ENCODE results near the gene GOLM1.
"Not testable (repeated sequence)": the region's sequence is repeated elsewhere in the genome, so short reads cannot be mapped to it uniquely, and the experiment has no call there.

GOLM1 gene

GRCh38 chr9:86098824-86099700 lies at the start of gene GOLM1:
Gene GOLM1 (minus strand): TSS chr9:86099558. CDS start chr9:86079320, 20,238 bp downstream.
- peak within 1 kb of the TSS; percentile 76 for H3K27ac Mint-ChIP-seq
- peaks cover 60% of the 10 kb centered on the region for H3K27me3 Mint-ChIP-seq (ENCODE audit: low read depth)
- H3K4me3 Mint-ChIP-seq, result peak within 1 kb of the TSS; percentile 93
- peaks cover 8% of the 10 kb centered on the region for H3K4me1 Mint-ChIP-seq (ENCODE audit: low read depth)
- H3K36me3 Mint-ChIP-seq (ENCODE audit: low read depth), result no peaks in the 10 kb centered on the region
- H3K9me3 Mint-ChIP-seq, result no peaks in the 10 kb centered on the region

GRCh38 chr9:86146671-86147070 lies 47.3 kb upstream of the GOLM1 start:
- peaks cover 21% of the 10 kb centered on the region for H3K9me3 Mint-ChIP-seq
- not testable (repeated sequence) for H3K36me3 Mint-ChIP-seq (ENCODE audit: low read depth); H3K4me1 Mint-ChIP-seq (ENCODE audit: low read depth); H3K27ac Mint-ChIP-seq; H3K4me3 Mint-ChIP-seq; H3K27me3 Mint-ChIP-seq (ENCODE audit: low read depth)

GRCh38 chr9:86145960-86146359 lies 46.6 kb upstream of the GOLM1 start:
- not testable (repeated sequence) for H3K4me1 Mint-ChIP-seq (ENCODE audit: low read depth); H3K27me3 Mint-ChIP-seq (ENCODE audit: low read depth); H3K36me3 Mint-ChIP-seq (ENCODE audit: low read depth); H3K4me3 Mint-ChIP-seq; H3K27ac Mint-ChIP-seq
- H3K9me3 Mint-ChIP-seq, result peaks cover 21% of the 10 kb centered on the region

GRCh38 chr9:86142973-86143372 lies 43.6 kb upstream of the GOLM1 start:
- no peaks in the 10 kb centered on the region for H3K4me1 Mint-ChIP-seq (ENCODE audit: low read depth)
- no peak overlapping the region for H3K27ac Mint-ChIP-seq
- peaks cover 21% of the 10 kb centered on the region for H3K9me3 Mint-ChIP-seq
- H3K36me3 Mint-ChIP-seq (ENCODE audit: low read depth), result no peaks in the 10 kb centered on the region
- H3K4me3 Mint-ChIP-seq, result no peak overlapping the region
- peaks cover 5% of the 10 kb centered on the region for H3K27me3 Mint-ChIP-seq (ENCODE audit: low read depth)

- Mint-ChIP-seq H3K4me1 (ENCODE audit: low read depth) (no peaks in the 10 kb centered on the region), H3K36me3 (ENCODE audit: low read depth) (no peaks in the 10 kb centered on the region), H3K4me3 (no peak overlapping the region)
Measured at GRCh38 chr9:86141843-86142242, 42.5 kb upstream of the GOLM1 start.

GRCh38 chr9:86135371-86135770 lies 36.0 kb upstream of the GOLM1 start:
- H3K27ac Mint-ChIP-seq, result no peak overlapping the region
- peaks cover 5% of the 10 kb centered on the region for H3K9me3 Mint-ChIP-seq
- no peaks in the 10 kb centered on the region for H3K4me1 Mint-ChIP-seq (ENCODE audit: low read depth)
- H3K4me3 Mint-ChIP-seq, result no peak overlapping the region
- H3K27me3 Mint-ChIP-seq (ENCODE audit: low read depth), result no peaks in the 10 kb centered on the region
- H3K36me3 Mint-ChIP-seq (ENCODE audit: low read depth), result no peaks in the 10 kb centered on the region

More at GRCh38 chr9:86141843-86142242, 42.5 kb upstream of the GOLM1 start:
- H3K9me3 Mint-ChIP-seq, result peaks cover 15% of the 10 kb centered on the region
- H3K27ac Mint-ChIP-seq, result no peak overlapping the region
- peaks cover 5% of the 10 kb centered on the region for H3K27me3 Mint-ChIP-seq (ENCODE audit: low read depth)

- Mint-ChIP-seq H3K9me3 (peaks cover 8% of the 10 kb centered on the region), H3K27me3 (ENCODE audit: low read depth) (no peaks in the 10 kb centered on the region), H3K4me1 (ENCODE audit: low read depth) (no peaks in the 10 kb centered on the region), H3K36me3 (ENCODE audit: low read depth) (no peaks in the 10 kb centered on the region), H3K27ac (no peak overlapping the region), H3K4me3 (no peak overlapping the region)
Measured at GRCh38 chr9:86134361-86134760, 35.0 kb upstream of the GOLM1 start.

GRCh38 chr9:86128235-86128822 lies 29.0 kb upstream of the GOLM1 start:
- H3K27ac Mint-ChIP-seq, result no peak overlapping the region
- H3K4me3 Mint-ChIP-seq, result no peak overlapping the region
- no peaks in the 10 kb centered on the region for H3K36me3 Mint-ChIP-seq (ENCODE audit: low read depth)
- no peaks in the 10 kb centered on the region for H3K4me1 Mint-ChIP-seq (ENCODE audit: low read depth)
- peaks cover 8% of the 10 kb centered on the region for H3K9me3 Mint-ChIP-seq
- no peaks in the 10 kb centered on the region for H3K27me3 Mint-ChIP-seq (ENCODE audit: low read depth)

- no peaks in the 10 kb centered on the region for H3K27me3 Mint-ChIP-seq (ENCODE audit: low read depth)
- no peak overlapping the region for H3K4me3 Mint-ChIP-seq
- H3K36me3 Mint-ChIP-seq (ENCODE audit: low read depth), result no peaks in the 10 kb centered on the region
- H3K4me1 Mint-ChIP-seq (ENCODE audit: low read depth), result no peaks in the 10 kb centered on the region
- H3K9me3 Mint-ChIP-seq, result peaks cover 7% of the 10 kb centered on the region
- no peak overlapping the region for H3K27ac Mint-ChIP-seq
Measured at GRCh38 chr9:86126998-86127972, 27.9 kb upstream of the GOLM1 start.

GRCh38 chr9:86122311-86122710 lies 23.0 kb upstream of the GOLM1 start:
- no peak overlapping the region for H3K4me3 Mint-ChIP-seq
- no peaks in the 10 kb centered on the region for H3K4me1 Mint-ChIP-seq (ENCODE audit: low read depth)
- no peaks in the 10 kb centered on the region for H3K9me3 Mint-ChIP-seq
- no peaks in the 10 kb centered on the region for H3K27me3 Mint-ChIP-seq (ENCODE audit: low read depth)
- H3K27ac Mint-ChIP-seq, result no peak overlapping the region
- H3K36me3 Mint-ChIP-seq (ENCODE audit: low read depth), result no peaks in the 10 kb centered on the region

- H3K36me3 Mint-ChIP-seq (ENCODE audit: low read depth), result no peaks in the 10 kb centered on the region
- no peaks in the 10 kb centered on the region for H3K9me3 Mint-ChIP-seq
- no peak overlapping the region for H3K27ac Mint-ChIP-seq
- H3K4me1 Mint-ChIP-seq (ENCODE audit: low read depth), result no peaks in the 10 kb centered on the region
- no peaks in the 10 kb centered on the region for H3K27me3 Mint-ChIP-seq (ENCODE audit: low read depth)
- no peak overlapping the region for H3K4me3 Mint-ChIP-seq
Measured at GRCh38 chr9:86119457-86119856, 20.1 kb upstream of the GOLM1 start.

GRCh38 chr9:86116425-86116824 lies 17.1 kb upstream of the GOLM1 start:
- Mint-ChIP-seq H3K27ac (no peak overlapping the region), H3K36me3 (ENCODE audit: low read depth) (no peaks in the 10 kb centered on the region), H3K27me3 (ENCODE audit: low read depth) (peaks cover 6% of the 10 kb centered on the region), H3K4me1 (ENCODE audit: low read depth) (no peaks in the 10 kb centered on the region), H3K9me3 (no peaks in the 10 kb centered on the region), H3K4me3 (no peak overlapping the region)

- Mint-ChIP-seq H3K27me3 (ENCODE audit: low read depth) (peaks cover 6% of the 10 kb centered on the region), H3K4me1 (ENCODE audit: low read depth) (no peaks in the 10 kb centered on the region)
Measured at GRCh38 chr9:86115886-86116285, 16.5 kb upstream of the GOLM1 start.

GRCh38 chr9:86112057-86112456 lies 12.7 kb upstream of the GOLM1 start:
- Mint-ChIP-seq H3K36me3 (ENCODE audit: low read depth) (no peaks in the 10 kb centered on the region), H3K9me3 (no peaks in the 10 kb centered on the region), H3K4me3 (no peak overlapping the region), H3K27me3 (ENCODE audit: low read depth) (peaks cover 6% of the 10 kb centered on the region), H3K27ac (no peak overlapping the region), H3K4me1 (ENCODE audit: low read depth) (peaks cover under 1% of the 10 kb centered on the region)

More at GRCh38 chr9:86115886-86116285, 16.5 kb upstream of the GOLM1 start:
- Mint-ChIP-seq H3K9me3 (no peaks in the 10 kb centered on the region), H3K4me3 (no peak overlapping the region), H3K36me3 (ENCODE audit: low read depth) (no peaks in the 10 kb centered on the region), H3K27ac (no peak overlapping the region)

Measured in T-helper 1 cell treated with Interleukin-12 subunit alpha and Interleukin-12 subunit beta and Interleukin-4 antibody, amounts not matched to agents 30 μg/mL and 1 μg/mL, for 36 hours (primary cell).